KMS-11 (cell line): ENCODE results near the gene PTPN1.

ENCODE experiments used
- H2AFZ ChIP-seq: fragments of 200-600 bp; sonication (generic); 2 replicates; pipeline ENCODE4 v1.6.1; 2016; ENCODE audit warnings: antibody characterized with exemption, mixed run types, low read depth
- H3K27ac ChIP-seq: fragments of 200-600 bp; sonication (generic); 2 replicates; pipeline ENCODE4 v1.6.1; 2016; ENCODE audit warnings: mild to moderate bottlenecking, mixed run types
- H3K27me3 ChIP-seq: fragments of 200-600 bp; sonication (generic); 2 replicates; pipeline ENCODE4 v1.6.1; 2017; ENCODE audit warnings: mild to moderate bottlenecking, low read depth, mixed run types, moderate library complexity; ENCODE audit not compliant: insufficient read depth
- H3K36me3 ChIP-seq: fragments of 200-600 bp; sonication (generic); 2 replicates; pipeline ENCODE4 v1.6.1; 2017; ENCODE audit warnings: mild to moderate bottlenecking, mixed run types; ENCODE audit not compliant: insufficient read depth
- H3K4me1 ChIP-seq: fragments of 200-600 bp; sonication (generic); 2 replicates; pipeline ENCODE4 v1.6.1; 2016; ENCODE audit warnings: mild to moderate bottlenecking, low read depth, mixed run types; ENCODE audit not compliant: poor library complexity, severe bottlenecking
- H3K4me2 ChIP-seq: fragments of 200-600 bp; sonication (generic); 2 replicates; pipeline ENCODE4 v1.7.0; 2016; ENCODE audit warnings: mild to moderate bottlenecking, mixed run types
- H3K4me3 ChIP-seq: fragments of 200-600 bp; sonication (generic); IDR thresholded peaks from 2 replicates; pipeline ENCODE4 v1.6.1; 2017; ENCODE audit warnings: low read depth, low read length, mixed read lengths; ENCODE audit not compliant: insufficient read depth
- H3K79me2 ChIP-seq: fragments of 200-600 bp; sonication (generic); 2 replicates; pipeline ENCODE4 v1.6.1; 2016; ENCODE audit warnings: low read depth, mixed run types; ENCODE audit not compliant: insufficient read depth
- H3K9ac ChIP-seq: fragments of 200-600 bp; sonication (generic); 2 replicates; pipeline ENCODE4 v1.6.1; 2016; ENCODE audit warnings: mild to moderate bottlenecking, mixed run types
- H4K20me1 ChIP-seq: fragments of 200-600 bp; sonication (generic); 2 replicates; pipeline ENCODE4 v1.6.1; 2016; ENCODE audit warnings: mild to moderate bottlenecking, mixed run types; ENCODE audit not compliant: insufficient read depth
- TF ChIP-seq, protein P1 (sequence below): fragments of 200-600 bp; sonication (generic); conservative IDR thresholded peaks from 2 replicates; pipeline ENCODE4 v1.6.1; 2017; ENCODE audit warnings: low read depth, mild to moderate bottlenecking, antibody characterized with exemption, low read length, moderate library complexity, mixed read lengths

The PTPN1 gene

DNA sequence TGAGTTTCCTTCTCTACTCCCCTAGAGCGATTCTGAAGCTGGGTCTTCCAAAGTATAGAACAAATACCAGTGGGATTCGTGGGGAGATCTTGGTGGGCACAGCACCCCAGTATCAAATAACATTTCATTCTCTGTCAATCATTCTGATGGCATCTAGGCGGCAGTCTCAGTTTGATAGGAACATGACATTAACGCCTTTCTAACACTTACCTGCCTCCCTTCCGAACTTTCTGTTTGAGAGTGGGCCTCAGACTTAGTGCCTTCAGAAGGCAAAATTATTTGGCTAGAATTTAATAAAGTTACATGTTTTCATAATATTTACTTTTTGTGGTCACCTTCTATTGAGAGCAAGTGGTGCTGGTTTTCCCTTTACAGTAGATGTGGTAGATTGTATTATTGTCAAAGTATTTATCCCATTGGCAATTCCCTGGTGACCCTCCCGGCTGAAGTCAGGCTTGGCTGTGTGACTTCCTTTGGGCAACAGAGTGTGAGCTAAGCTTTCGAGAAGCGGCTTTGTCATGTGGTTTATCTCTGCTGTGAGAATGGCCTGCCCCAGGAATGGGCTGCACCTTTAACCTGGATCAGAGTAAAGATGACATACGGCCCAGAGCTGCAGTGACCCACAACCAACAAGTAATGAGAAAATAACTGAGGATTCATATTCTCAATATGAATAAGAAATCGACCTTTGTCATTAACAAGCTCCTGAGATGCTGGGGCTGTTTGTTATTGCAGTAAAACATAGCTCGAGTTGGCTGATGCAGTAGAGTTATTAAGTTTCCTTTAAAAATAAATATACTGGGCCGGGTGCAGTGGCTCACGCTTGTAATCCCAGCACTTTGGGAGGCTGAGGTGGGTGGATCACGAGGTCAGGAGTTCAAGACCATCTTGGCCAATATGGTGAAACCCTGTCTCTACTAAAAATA, 45.2 kb upstream of the PTPN1 start:
- H3K4me3 ChIP-seq: no peak overlapping the region
- peak overlapping the region; percentile 64 for H3K4me2 ChIP-seq
- no peak overlapping the region for H3K9ac ChIP-seq
- no peaks in the 10 kb centered on the region for H4K20me1 ChIP-seq
- peaks cover 7% of the 10 kb centered on the region for H3K27me3 ChIP-seq
- peaks cover 12% of the 10 kb centered on the region for H3K4me1 ChIP-seq
- no peak overlapping the region for H3K27ac ChIP-seq
- H3K79me2 ChIP-seq: no peaks in the 10 kb centered on the region
- TF ChIP-seq, protein P1, sequence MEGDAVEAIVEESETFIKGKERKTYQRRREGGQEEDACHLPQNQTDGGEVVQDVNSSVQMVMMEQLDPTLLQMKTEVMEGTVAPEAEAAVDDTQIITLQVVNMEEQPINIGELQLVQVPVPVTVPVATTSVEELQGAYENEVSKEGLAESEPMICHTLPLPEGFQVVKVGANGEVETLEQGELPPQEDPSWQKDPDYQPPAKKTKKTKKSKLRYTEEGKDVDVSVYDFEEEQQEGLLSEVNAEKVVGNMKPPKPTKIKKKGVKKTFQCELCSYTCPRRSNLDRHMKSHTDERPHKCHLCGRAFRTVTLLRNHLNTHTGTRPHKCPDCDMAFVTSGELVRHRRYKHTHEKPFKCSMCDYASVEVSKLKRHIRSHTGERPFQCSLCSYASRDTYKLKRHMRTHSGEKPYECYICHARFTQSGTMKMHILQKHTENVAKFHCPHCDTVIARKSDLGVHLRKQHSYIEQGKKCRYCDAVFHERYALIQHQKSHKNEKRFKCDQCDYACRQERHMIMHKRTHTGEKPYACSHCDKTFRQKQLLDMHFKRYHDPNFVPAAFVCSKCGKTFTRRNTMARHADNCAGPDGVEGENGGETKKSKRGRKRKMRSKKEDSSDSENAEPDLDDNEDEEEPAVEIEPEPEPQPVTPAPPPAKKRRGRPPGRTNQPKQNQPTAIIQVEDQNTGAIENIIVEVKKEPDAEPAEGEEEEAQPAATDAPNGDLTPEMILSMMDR: no peak
- peak overlapping the region; percentile 55; the same call in 1 of the 2 replicates for H2AFZ ChIP-seq
- H3K36me3 ChIP-seq: no peaks in the 10 kb centered on the region

DNA sequence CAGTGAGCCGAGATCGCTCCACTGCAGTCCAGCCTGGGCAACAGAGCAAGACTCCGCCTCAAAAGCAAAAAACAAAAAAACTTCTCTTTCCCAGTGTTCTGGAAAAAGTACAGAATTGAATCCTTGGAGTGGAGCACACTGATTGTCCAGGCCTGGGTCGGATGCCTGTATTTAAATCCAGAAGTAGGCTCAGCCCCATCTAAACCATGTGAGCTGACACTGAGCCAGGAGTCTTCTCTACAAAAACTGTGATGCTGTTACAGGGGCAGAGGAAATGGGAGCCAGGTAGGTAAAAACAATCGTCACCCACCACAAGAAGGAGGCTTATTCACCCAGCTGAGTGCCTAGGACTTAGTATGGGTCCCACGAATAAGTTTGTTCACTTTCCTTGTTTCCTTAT, 43.0 kb upstream of the PTPN1 start:
- H4K20me1 ChIP-seq: no peaks in the 10 kb centered on the region
- H3K4me1 ChIP-seq: peaks cover 19% of the 10 kb centered on the region
- H3K9ac ChIP-seq: no peak overlapping the region
- H3K27ac ChIP-seq: no peak overlapping the region
- H3K4me2 ChIP-seq: no peak overlapping the region
- H3K4me3 ChIP-seq: no peak overlapping the region
- H3K36me3 ChIP-seq: no peaks in the 10 kb centered on the region
- H3K27me3 ChIP-seq: peaks cover 5% of the 10 kb centered on the region
- H2AFZ ChIP-seq: no peak overlapping the region
- TF ChIP-seq, protein P1: no peak
- no peaks in the 10 kb centered on the region for H3K79me2 ChIP-seq

DNA sequence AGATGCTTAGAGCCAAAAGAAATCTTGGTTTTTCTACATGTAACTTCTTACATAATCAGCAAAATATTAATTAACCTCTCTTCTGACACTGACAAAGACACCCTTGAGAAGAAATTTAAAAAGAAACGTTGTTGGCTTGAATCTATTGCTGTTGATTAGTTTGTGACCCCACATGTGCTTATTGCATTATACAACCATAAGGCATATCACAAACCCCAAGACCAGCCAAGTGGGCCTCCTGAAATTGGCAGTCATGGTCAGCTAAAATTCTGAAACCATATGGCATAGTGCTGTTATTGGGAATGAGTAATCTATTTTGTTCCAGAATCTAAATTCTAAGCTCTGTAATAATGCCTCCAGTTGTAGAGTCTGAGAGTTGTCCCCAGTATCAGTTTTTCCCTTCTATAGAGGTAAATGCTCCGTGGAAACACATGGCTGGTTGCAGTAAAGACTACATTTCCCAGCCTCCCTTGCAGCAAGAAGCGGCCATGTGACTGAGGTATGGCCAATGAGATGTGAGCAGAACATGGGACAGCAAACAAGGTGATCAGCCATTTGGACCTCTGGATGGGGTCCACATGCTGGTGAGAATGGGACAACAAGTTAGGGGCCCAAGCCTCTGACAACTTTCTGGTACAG, 42.3 kb upstream of the PTPN1 start:
- no peak overlapping the region for H3K4me2 ChIP-seq
- no peaks in the 10 kb centered on the region; the same call in 1 of the 2 replicates for H3K27me3 ChIP-seq
- H3K9ac ChIP-seq: no peak overlapping the region
- TF ChIP-seq, protein P1: no peak
- H3K79me2 ChIP-seq: no peaks in the 10 kb centered on the region
- no peak overlapping the region for H3K4me3 ChIP-seq
- peak overlapping the region; percentile 28; the same call in 1 of the 2 replicates for H2AFZ ChIP-seq
- no peaks in the 10 kb centered on the region for H4K20me1 ChIP-seq
- H3K36me3 ChIP-seq: no peaks in the 10 kb centered on the region
- peaks cover 19% of the 10 kb centered on the region for H3K4me1 ChIP-seq
- H3K27ac ChIP-seq: no peak overlapping the region

DNA sequence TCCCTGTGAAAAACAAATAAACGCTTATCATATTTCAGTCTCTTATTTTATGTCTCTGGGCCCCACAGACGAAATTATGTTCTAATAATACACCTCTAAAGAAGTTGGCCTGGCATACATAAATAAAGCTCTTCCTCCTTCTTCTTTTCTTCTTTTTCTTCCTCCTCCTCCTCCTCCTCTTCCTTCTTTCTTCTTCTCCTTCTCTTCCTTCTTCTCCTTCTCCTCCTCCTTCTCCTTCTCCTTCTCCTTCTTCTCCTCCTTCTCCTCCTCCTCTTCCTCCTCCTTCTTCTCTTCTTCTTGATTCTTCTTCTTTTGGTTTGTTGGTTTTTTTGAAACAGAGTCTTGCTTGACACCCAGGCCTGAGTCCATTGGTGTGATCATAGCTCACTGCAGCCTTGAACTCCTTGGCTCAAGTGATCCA, 41.8 kb upstream of the PTPN1 start:
- H3K27ac ChIP-seq: no peak overlapping the region
- H3K27me3 ChIP-seq: no peaks in the 10 kb centered on the region
- TF ChIP-seq, protein P1: no peak
- H3K4me1 ChIP-seq: peaks cover 19% of the 10 kb centered on the region
- H3K9ac ChIP-seq: no peak overlapping the region
- H3K4me3 ChIP-seq: no peak overlapping the region
- H4K20me1 ChIP-seq: no peaks in the 10 kb centered on the region
- H3K36me3 ChIP-seq: no peaks in the 10 kb centered on the region
- H2AFZ ChIP-seq: peak overlapping the region; percentile 28; the same call in 1 of the 2 replicates
- H3K79me2 ChIP-seq: no peaks in the 10 kb centered on the region
- H3K4me2 ChIP-seq: no peak overlapping the region
